NCI-H1417 treated with DMSO at 0.1 percent for 48 hours (cell line): ENCODE data around the gene PNKD.

Experiments used
- DNase-seq: peaks from one replicate; lab custom pipeline; 2025; lab: John Stamatoyannopoulos, UW

Gene PNKD

GRCh38 chr2:218256612-218257350, 13.5 kb upstream of the PNKD start:
- DNase-seq: no peak

- DNase-seq: no peak
These were observed 12.8 kb upstream of the PNKD start for GRCh38 chr2:218257390-218257981.

- no peak for DNase-seq
These were observed 11.0 kb upstream of the PNKD start for GRCh38 chr2:218259099-218259961.

GRCh38 chr2:218260166-218260565, 10.2 kb upstream of the PNKD start:
- DNase-seq: no peak

GRCh38 chr2:218260742-218261422, 9.4 kb upstream of the PNKD start, which contains the start of gene GPBAR1:
GPBAR1 (plus strand) TSS chr2:218261015; CDS start chr2:218262725, 1,710 bp downstream.
- no peak for DNase-seq

GRCh38 chr2:218261423-218262236, 8.7 kb upstream of the PNKD start:
- DNase-seq: no peak

GRCh38 chr2:218262237-218262600, 8.1 kb upstream of the PNKD start:
- no peak for DNase-seq

GRCh38 chr2:218262631-218263586, 7.4 kb upstream of the PNKD start:
- DNase-seq: no peak

GRCh38 chr2:218263817-218264641, 6.3 kb upstream of the PNKD start:
- DNase-seq: no peak

- DNase-seq: no peak
These were observed 5.4 kb upstream of the PNKD start for GRCh38 chr2:218264773-218265561.

GRCh38 chr2:218265626-218266025, 4.7 kb upstream of the PNKD start:
- no peak for DNase-seq

GRCh38 chr2:218266316-218266979, 3.9 kb upstream of the PNKD start:
- no peak for DNase-seq

GRCh38 chr2:218267259-218267658, 3.1 kb upstream of the PNKD start:
- DNase-seq: no peak

- no peak for DNase-seq
These were observed 585 bp downstream of the PNKD start for GRCh38 chr2:218270721-218271486.

GRCh38 chr2:218271487-218271797, 1.1 kb downstream of the PNKD start:
- DNase-seq: no peak

- DNase-seq: no peak
These were observed 1.7 kb downstream of the PNKD start for GRCh38 chr2:218271865-218272530.
